K562 (cell line): ENCODE results near the gene ZNF865. TPM values are rescaled to one million over a fixed set of nuclear protein-coding genes. Genes with fewer than 3 reads are reported as not detected.

Source experiments
- ATAC-seq: fragments of 200-7000 bp; cut with Tn5 transposase; 3 replicates; pipeline ENCODE4 v1.9.1; 2020; ENCODE audit warnings: moderate library complexity
- BruUV-seq: library from RNA; stranded (reverse); fragments of 400-500 nt; replicated peaks from 2 replicates; lab custom pipeline; 2021; lab: Mats Ljungman, UMichigan
- CTCF ChIA-PET: fragments of 300-600 bp; formaldehyde crosslinking; extraction: SDS; loops from one replicate; lab custom pipeline; 2021; ENCODE audit warnings: low intra/inter-chr PET ratio; lab: Yijun Ruan, JAX
- POLR2A ChIA-PET: fragments of 300-600, 350-650 bp; sonication (Branson Sonifier 250); formaldehyde crosslinking; extraction: SDS; loops from one replicate; lab custom pipeline; 2021; ENCODE audit warnings: antibody characterized with exemption, inconsistent platforms; lab: Yijun Ruan, JAX
- DNase-seq, 4 experiments: peaks; one replicate each; pipeline versions ENCODE4 v3.0.0 to v3.0.0-alpha.2; 2011 to 2018; ENCODE audit warnings: low spot score in 3 of 4, mixed read lengths in 3 of 4; ENCODE audit errors: extremely low read depth in 1 of 4
- FAIRE-seq: peaks from 2 replicates; lab custom pipeline; 2011; peaks lifted over from hg19 to GRCh38; lab: Jason Lieb, UNC
- H2AFZ ChIP-seq: 2 replicates; pipeline ENCODE4 v1.6.0; 2011; ENCODE audit warnings: low read depth, low read length, control low read depth, inconsistent platforms
- H3K27ac ChIP-seq: fragments of 200-600 bp; 3 replicates; pipeline ENCODE4 v1.8.0; 2011; ENCODE audit warnings: low read depth, mild to moderate bottlenecking, control low read depth, inconsistent platforms, low read length, moderate library complexity, mixed read lengths; ENCODE audit errors: extremely low read depth
- H3K27me3 ChIP-seq, 2 experiments: fragments of 300-600 bp in 1 of 2; 2 replicates in 1 of 2; 3 replicates in 1 of 2; pipeline versions ENCODE4 v1.6.0 to v1.8.0; 2011; ENCODE audit warnings: inconsistent platforms in 2 of 2, low read length in 2 of 2, mild to moderate bottlenecking in 1 of 2, mixed read lengths in 1 of 2, moderate library complexity in 1 of 2; ENCODE audit not compliant: control insufficient read depth in 2 of 2, insufficient read depth in 2 of 2
- H3K36me3 ChIP-seq: fragments of 300-600 bp; 3 replicates; pipeline ENCODE4 v1.8.0; 2011; ENCODE audit warnings: mild to moderate bottlenecking, low read length, inconsistent platforms; ENCODE audit not compliant: control insufficient read depth, insufficient read depth
- H3K4me1 ChIP-seq, 2 experiments: fragments of 200-600 bp in 1 of 2; replicated peaks in 1 of 2; 2 replicates in 1 of 2; 3 replicates in 1 of 2; pipeline versions ENCODE4 v1.5.1 to v1.8.0; 2011; ENCODE audit warnings: inconsistent platforms in 2 of 2, low read length in 2 of 2, mild to moderate bottlenecking in 1 of 2, mixed read lengths in 1 of 2, moderate library complexity in 1 of 2; ENCODE audit not compliant: control insufficient read depth in 2 of 2, insufficient read depth in 2 of 2
- H3K4me2 ChIP-seq: 2 replicates; pipeline ENCODE4 v1.6.1; 2011; ENCODE audit warnings: low read length, control low read depth, inconsistent platforms, mixed read lengths; ENCODE audit not compliant: insufficient read depth
- H3K4me3 ChIP-seq: fragments of 200-600 bp; sonication (generic), shearing (Covaris generic); 2 replicates; pipeline ENCODE4 v1.5.1; 2016; ENCODE audit warnings: control low read depth, inconsistent platforms
- H3K79me2 ChIP-seq: fragments of 200-600 bp; 3 replicates; pipeline ENCODE4 v1.8.0; 2011; ENCODE audit warnings: low read length, inconsistent platforms; ENCODE audit not compliant: control insufficient read depth, insufficient read depth
- H3K9ac ChIP-seq, 2 experiments: 2 replicates each; pipeline versions ENCODE4 v1.6.0 to v1.6.1; 2011; ENCODE audit warnings: low read depth in 2 of 2, low read length in 2 of 2, control low read depth in 1 of 2, inconsistent platforms in 1 of 2, mild to moderate bottlenecking in 1 of 2, mixed read lengths in 1 of 2; ENCODE audit not compliant: insufficient read depth in 1 of 2
- H3K9me1 ChIP-seq: one replicate; pipeline ENCODE4 v1.6.0; 2011; ENCODE audit warnings: inconsistent platforms, mild to moderate bottlenecking, low read length, moderate library complexity; ENCODE audit not compliant: control insufficient read depth, insufficient read depth
- H3K9me3 ChIP-seq: replicated peaks from 2 replicates; pipeline ENCODE4 v1.5.1; 2011; ENCODE audit warnings: low read depth, low read length, inconsistent platforms; ENCODE audit not compliant: control insufficient read depth, insufficient read depth
- H4K20me1 ChIP-seq: replicated peaks from 2 replicates; pipeline ENCODE4 v1.6.1; 2011; ENCODE audit warnings: low read length, inconsistent platforms, mixed read lengths; ENCODE audit not compliant: control insufficient read depth, insufficient read depth
- HDAC1 ChIP-seq, 2 experiments: fragments of 450-650 bp; IDR thresholded peaks; 2 replicates each; pipeline ENCODE4 v1.6.1; 2016 to 2017; ENCODE audit warnings: inconsistent platforms in 1 of 2, mild to moderate bottlenecking in 1 of 2, moderate library complexity in 1 of 2
- ID3 ChIP-seq, 2 experiments: fragments of 250-450 bp in 1 of 2; fragments of 450-650 bp in 1 of 2; sonication (Bioruptor Pico) in 1 of 2; IDR thresholded peaks; 2 replicates each; pipeline versions ENCODE4 v1.6.1 to v1.8.0; 2016 to 2021; ENCODE audit warnings: mild to moderate bottlenecking in 2 of 2, moderate library complexity in 2 of 2, missing compliant biosample characterization in 1 of 2, missing genetic modification characterization in 1 of 2
- NKRF ChIP-seq: fragments of 450-650 bp; IDR thresholded peaks from 2 replicates; pipeline ENCODE4 v1.6.1; 2016; ENCODE audit warnings: borderline replicate concordance
- RBBP5 ChIP-seq: fragments of 200-600 bp; sonication (generic); IDR thresholded peaks from 2 replicates; pipeline ENCODE4 v1.6.1; 2012; ENCODE audit warnings: borderline replicate concordance, mild to moderate bottlenecking, low read length, control low read depth, inconsistent platforms; ENCODE audit not compliant: insufficient read depth, poor library complexity, severe bottlenecking
- SIN3B ChIP-seq: fragments of 450-650 bp; IDR thresholded peaks from 2 replicates; pipeline ENCODE4 v1.6.1; 2017; ENCODE audit warnings: low read depth, mild to moderate bottlenecking, moderate library complexity
- ZNF175 ChIP-seq: fragments of 200-800 bp; sonication (Bioruptor generic); IDR thresholded peaks from 2 replicates; pipeline ENCODE4 v1.6.1; 2016; ENCODE audit warnings: low read depth, mild to moderate bottlenecking, missing genetic modification characterization, missing compliant biosample characterization
- WGBS: fragments of 100-300 bp; shearing (Covaris generic); methylation state at CpG from one replicate; pipeline ENCODE4 v1.1.6; 2016; ENCODE audit warnings: low coverage, mixed read lengths; ENCODE audit not compliant: insufficient coverage; ENCODE audit errors: missing lambda C conversion rate; 5-methylcytosine and 5-hydroxymethylcytosine counted together
- in situ Hi-C: fragments of 300-500 bp; cut with MboI; formaldehyde crosslinking; loops from 4 replicates; pipeline ENCODE4 v1.15.0; 2018; ENCODE audit warnings: inconsistent platforms, mixed read lengths
- intact Hi-C: fragments of 100-400 bp; cut with micrococcal nuclease; formaldehyde crosslinking; loops from 2 replicates; pipeline ENCODE4 v1.14.2; 2022
- polyA plus RNA-seq, 8 experiments: library from polyadenylated mRNA; depleted of rRNA in 4 of 8; stranded (reverse) in 5 of 8; unstranded in 3 of 8; fragments of >200 nt; fragmentation: Nextera tagmentation in 2 of 8; fragmentation: Illumina TruSeq in 1 of 8; extraction: Ambion mirVana in 2 of 8; extraction: Trizol in 1 of 8; gene quantifications; 2 replicates each; pipeline versions ENCODE4 v1.2.1 to v1.2.3, GENCODE V29; 2011 to 2014; ENCODE audit warnings: inconsistent platforms in 1 of 8, missing spikeins in 1 of 8
- total RNA-seq, 7 experiments: library from RNA; depleted of rRNA in 6 of 7; stranded (reverse); fragments of >200 nt in 6 of 7; fragmentation: Illumina TruSeq in 2 of 7; extraction: Trizol in 2 of 7; gene quantifications; 2 replicates each; pipeline versions ENCODE4 v1.2.1 to v1.2.3, GENCODE V29; 2011 to 2021; ENCODE audit warnings: low replicate concordance in 1 of 7

Gene ZNF865
- total and polyA plus RNA-seq, 9 of the 15 experiments (the other 6 are each of a cell fraction or from before 2014, with no cell fraction given), result 0.40 to 18.8 (median 1.6) TPM; not detected in 2

GRCh38 chr19:55655648-55656040 is 50.2 kb downstream of the ZNF865 start (continued):
- TF ChIP-seq NKRF (peak; percentile 91), SIN3B (peak; percentile 71; the same call in 1 of the 2 replicates), HDAC1 (IDR thresholded peaks at IDR 0.05) (peak in 1 of 2 experiments; percentile 80; a peak in 1 of 4 replicates), ZNF175 (no peak)

- H3K9me3 ChIP-seq, result no peaks in the 10 kb centered on the region
- CTCF ChIA-PET, result no interaction called here
- H4K20me1 ChIP-seq, result peaks cover 46% of the 10 kb centered on the region
- WGBS, result 5% methylated on average over 7 of the region's 7 CpGs
- H3K36me3 ChIP-seq, result peaks cover 72% of the 10 kb centered on the region
- ATAC-seq (no peak), DNase-seq (no peak)
- peak overlapping the region; percentile 98 to 99 for H3K9ac ChIP-seq
- peak overlapping the region; percentile 99 for H3K4me2 ChIP-seq
- H3K27ac ChIP-seq, result peak overlapping the region; percentile 100
- no peak overlapping the region for H2AFZ ChIP-seq
- H3K4me1 ChIP-seq, result peaks cover 20 to 50% of the 10 kb centered on the region in 2 experiments; a peak in 4 of 5 replicates
- peaks cover 67% of the 10 kb centered on the region for H3K79me2 ChIP-seq
- TF ChIP-seq RBBP5, result peak; percentile 8
- TF ChIP-seq ID3 (CRISPR knock-in tag; IDR thresholded peaks at IDR 0.05), result no peak
- TF ChIP-seq ID3 (tag; IDR thresholded peaks at IDR 0.05), result no peak
- TF ChIP-seq, all 486 proteins: peak for 1
- intact Hi-C loops, result no loop called here
- Histone ChIP-seq H3K4me3 (peak overlapping the region; percentile 70), H3K27me3 (no peaks in the 10 kb centered on the region), H3K9me1 (peaks cover 6% of the 10 kb centered on the region)
- BruUV-seq, result no TSS peak
- POLR2A ChIA-PET, result interaction anchor here (0.7 to 3.5 kb wide), 8 partner anchors 8 to 249 kb away, joined by 3 to 21 read pairs (median 7); partner anchors contain the start of gene UBE2S
- in situ Hi-C loops, result no loop called here
- no peak for FAIRE-seq
Observed at GRCh38 chr19:55656552-55656951, 51.1 kb downstream of the ZNF865 start.
